GM19463 (cell line): Measurements from ENCODE around the gene INHBC.
"Not testable (repeated sequence)": the region's sequence is repeated elsewhere in the genome, so short reads cannot be mapped to it uniquely, and the experiment has no call there.

ENCODE experiments used
- ATAC-seq: cut with Tn5 transposase; IDR thresholded peaks from one replicate; pipeline ENCODE4 v1.9.1; 2021; ENCODE audit warnings: mild to moderate bottlenecking, moderate library complexity; ENCODE audit not compliant: unreplicated experiment

The INHBC gene

DNA sequence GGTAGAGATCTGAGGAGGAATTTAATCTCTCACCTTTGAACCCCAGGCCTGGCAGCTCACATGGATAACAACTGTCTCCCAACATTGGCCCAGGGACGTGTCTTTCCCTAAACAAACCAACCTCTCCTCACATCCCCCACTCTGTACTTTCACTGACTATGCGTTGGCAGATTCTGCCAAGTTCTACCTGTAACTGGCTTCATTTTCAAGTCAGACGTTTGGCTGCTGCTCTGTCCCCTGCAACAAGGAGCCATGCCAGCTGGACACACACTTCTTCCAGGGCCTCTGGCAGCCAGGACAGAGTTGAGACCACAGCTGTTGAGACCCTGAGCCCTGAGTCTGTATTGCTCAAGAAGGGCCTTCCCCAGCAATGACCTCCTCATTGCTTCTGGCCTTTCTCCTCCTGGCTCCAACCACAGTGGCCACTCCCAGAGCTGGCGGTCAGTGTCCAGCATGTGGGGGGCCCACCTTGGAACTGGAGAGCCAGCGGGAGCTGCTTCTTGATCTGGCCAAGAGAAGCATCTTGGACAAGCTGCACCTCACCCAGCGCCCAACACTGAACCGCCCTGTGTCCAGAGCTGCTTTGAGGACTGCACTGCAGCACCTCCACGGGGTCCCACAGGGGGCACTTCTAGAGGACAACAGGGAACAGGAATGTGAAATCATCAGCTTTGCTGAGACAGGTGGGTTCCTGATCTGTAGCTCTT, at the start of gene INHBC:
Gene INHBC (plus strand): TSS at position 268 of the 707 bp plus-strand sequence. CDS start 103 bp downstream, at position 371.
- ATAC-seq: no peak

DNA sequence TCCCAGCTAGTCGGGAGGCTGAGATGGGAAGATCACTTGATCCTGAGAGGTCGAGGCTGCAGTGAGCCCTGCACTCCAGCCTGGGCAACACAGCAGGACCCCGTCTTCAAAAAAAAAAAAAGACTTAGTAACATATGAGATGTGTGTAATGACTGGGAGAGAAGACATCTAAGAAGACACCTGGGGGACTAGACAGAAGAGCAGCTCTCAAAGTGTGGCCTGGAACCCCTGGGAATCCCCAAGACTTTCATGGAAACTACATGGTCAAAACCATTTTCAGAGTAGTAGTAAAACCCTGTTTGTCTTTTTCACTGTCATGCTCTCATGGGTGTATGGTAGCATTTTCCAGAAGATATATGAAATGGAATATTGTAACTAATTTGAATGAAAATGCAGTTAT, 49.0 kb upstream of the INHBC start:
- ATAC-seq: no peak

DNA sequence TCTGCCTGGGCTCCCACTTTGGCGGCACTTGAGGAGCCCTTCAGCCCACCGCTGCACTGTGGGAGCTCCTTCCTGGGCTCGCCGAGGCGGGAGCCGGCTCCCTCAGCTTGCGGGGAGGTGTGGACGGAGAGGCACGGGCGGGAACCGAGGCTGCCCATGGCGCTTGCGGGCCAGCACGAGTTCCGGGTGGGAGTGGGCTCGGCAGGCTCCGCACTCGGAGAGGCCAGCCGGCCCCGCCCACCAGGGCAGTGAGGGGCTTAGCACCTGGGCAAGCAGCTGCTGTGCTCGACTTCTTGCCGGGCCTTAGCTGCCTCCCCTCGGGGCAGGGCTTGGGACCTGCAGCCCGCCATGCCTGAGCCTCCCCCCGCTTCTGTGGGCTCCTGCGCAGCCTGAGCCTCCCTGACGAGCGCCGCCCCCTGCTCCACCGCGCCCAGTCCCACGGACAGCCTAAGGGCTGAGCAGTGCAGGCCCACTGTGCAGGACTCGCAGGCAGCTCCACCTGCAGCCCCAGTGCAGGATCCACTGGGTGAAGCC, 48.3 kb upstream of the INHBC start:
- ATAC-seq: no peak

DNA sequence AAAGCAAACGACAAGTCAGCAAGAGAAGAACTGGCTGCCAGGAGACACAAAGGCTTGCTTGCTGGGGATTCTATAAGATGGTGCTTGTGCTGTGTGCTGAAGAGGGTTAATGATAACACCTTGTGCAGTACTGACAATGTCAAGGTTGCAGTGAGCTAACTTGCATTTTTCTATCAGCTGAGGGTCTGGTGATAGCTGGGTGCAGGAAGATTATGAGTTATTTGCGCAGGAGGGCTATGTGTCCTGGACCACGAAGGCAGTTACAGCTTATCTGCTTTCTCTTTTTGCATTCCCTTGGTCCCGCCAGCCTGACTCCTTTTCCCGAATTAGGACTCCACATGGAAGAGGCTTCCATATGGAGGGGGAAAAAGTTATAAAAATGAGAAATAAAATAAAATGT, 46.2 kb upstream of the INHBC start:
- ATAC-seq: no peak

DNA sequence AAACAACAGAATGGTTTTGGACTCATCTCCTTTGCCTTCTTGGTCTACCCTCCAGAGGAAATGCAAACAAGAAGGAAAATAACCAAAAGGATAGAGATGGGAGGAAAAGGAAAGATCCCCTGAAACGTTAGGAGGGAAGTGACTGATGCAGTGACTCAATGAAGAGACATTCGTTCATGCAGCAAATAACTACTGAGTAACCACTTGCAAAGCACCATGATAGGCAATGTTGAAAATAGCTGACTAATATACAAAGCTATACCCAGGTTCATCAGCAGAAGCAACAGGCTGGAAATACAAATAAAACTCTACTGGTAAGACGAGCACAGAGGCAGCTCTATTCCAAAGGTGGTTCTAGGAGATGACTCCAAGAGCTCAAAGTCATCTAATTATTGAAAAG, 45.6 kb upstream of the INHBC start:
- no peak for ATAC-seq

DNA sequence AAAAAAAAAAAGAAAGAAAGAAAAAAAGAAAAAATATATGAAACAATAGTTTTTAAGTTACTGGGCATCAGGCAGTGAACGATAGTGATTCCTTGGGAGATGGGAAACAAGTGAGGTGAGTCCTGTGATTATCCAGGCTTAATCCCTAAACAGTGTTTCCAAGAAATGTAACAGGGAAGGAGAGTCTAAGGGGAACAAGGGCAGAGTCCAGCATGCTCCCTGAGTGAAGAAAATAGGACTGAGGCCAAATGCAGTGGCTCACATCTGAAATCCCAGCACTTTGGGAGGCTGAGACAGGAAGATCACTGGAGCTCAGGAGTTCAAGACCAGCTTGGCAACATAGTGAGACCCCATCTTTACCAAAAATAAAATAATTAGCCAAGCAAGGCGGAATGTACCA, 44.4 kb upstream of the INHBC start:
- ATAC-seq: no peak

DNA sequence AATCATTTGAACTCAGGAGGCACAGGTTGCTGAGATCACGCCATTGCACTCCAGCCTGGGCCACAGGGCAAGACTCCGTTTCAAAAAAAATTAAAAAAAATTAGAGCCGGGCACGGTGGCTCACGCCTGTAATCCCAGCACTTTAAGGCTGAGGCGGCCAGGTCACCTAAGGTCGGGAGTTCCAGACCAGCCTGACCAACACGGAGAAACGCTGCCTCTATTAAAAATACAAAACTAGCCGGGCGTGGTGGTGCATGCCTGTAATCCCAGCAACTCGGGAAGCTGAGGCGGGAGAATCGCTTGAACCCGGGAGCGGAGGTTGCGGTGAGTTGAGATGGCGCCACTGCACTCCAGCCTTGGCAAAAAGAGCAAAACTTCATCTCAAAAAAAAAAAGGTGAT, 39.5 kb upstream of the INHBC start:
- ATAC-seq: no peak

- ATAC-seq: no peak
Observed at GRCh38 chr12:57397441-57397840, 37.1 kb upstream of the INHBC start.

GRCh38 chr12:57399718-57400463, 34.7 kb upstream of the INHBC start:
- not testable (repeated sequence) for ATAC-seq

DNA sequence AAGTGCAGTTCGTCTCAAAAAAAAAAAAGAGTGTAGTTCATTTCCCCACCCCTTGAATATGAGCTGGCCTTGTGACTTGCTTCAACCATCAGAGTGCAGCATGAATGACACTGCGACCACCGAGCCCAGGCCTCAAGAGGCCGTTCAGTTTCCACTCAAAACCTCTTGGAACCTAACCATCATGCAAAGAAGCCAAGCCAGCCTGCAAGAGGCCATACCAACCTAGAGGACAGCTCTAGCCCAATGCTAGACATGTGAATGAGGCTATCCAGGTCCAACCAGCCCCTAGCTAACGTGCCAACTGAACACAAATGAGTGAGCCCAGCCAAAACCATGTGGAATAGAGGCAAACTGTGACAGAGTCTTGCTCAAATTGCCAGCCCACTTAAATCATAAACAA, 33.4 kb upstream of the INHBC start:
- ATAC-seq: no peak

DNA sequence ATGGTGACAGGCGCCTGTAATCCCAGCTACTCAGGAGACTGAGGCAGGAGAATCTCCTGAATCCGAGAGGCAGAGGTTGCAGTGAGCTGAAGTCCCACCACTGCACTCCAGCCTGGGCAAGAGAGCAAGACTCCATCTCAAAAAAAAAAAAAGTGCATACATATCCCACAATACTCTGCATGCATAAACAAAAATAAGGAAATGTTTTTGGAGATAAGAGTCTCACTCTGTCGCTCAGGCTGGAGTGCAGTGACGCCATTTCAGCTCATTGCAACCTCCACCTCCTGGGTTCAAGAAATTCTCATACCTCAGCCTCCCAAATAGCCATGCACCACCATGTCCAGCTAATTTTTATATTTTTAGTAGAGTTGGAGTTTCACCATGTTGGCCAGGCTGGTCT, 32.4 kb upstream of the INHBC start:
- not testable (repeated sequence) for ATAC-seq

DNA sequence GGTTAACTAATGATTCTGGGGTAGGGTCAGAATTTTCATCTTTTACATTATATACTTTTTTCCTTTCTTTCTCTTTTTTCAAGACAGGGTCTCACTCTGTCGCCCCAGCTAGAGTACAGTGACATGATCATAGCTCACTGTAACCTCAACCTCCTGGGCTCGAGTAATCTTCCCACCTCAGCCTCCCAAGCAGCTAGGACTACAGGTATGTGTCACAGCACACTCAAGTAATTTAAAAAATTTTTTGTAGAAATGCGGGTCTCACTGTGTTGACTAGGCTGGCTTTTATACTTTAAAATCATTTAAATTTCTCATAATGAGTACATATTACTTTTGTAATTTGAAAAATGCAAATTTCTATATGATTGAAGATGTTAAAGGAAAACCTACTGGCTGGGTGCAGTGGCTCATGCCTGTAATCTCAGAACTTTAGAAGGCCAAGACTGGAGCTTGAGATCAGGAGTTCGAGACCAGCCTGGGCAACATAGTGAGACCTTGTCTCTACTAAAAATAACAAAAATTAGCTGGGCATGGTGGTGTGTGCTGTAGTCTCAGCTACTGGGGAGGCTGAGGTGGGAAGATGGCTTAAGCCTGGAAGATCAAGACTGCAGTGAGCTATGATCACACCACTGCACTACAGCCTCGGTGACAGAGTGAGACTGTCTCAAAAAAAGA, 29.5 kb upstream of the INHBC start:
- no peak for ATAC-seq

- no peak for ATAC-seq
Observed at GRCh38 chr12:57410534-57410933, 24.1 kb upstream of the INHBC start.

DNA sequence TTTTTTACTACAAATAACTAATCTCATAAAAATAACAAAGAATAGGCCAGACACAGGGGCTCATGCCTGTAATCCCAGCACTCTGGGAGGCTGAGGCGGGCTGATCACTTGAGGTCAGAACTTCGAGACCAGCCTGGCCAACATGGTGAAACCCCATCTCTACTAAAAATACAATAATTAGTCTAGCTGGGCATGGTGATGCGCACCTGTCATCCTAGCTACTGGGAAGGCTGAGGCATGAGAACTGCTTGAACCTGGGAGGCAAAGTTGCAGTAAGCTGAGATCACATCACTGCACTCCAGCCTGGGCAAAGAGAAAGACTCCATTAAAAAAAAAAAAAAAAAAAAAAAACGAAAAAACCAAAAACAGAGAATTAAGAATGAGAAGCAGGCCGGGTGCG, 20.4 kb upstream of the INHBC start:
- ATAC-seq: not testable (repeated sequence)

DNA sequence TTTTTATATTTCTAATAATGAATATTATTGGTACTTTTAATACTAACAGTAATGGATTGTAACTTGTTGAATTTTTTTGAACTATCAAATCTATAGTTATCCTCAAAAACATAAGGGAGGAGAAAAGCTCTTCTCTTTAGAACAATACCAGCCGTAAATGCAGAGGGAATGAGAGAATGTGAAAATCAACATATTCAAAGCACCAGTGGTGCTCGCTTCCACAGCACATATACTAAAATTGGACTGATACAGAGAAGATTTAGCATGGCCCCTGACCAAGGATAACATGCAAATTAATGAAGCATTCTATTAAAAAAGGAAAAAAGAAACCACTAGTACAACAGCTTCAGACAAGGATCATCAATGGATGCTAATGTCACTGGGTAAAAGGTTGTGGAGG, 19.5 kb upstream of the INHBC start:
- ATAC-seq: no peak

GRCh38 chr12:57416039-57416996, 18.3 kb upstream of the INHBC start:
- ATAC-seq: no peak

- no peak for ATAC-seq
Observed at GRCh38 chr12:57418255-57418654, 16.3 kb upstream of the INHBC start.

DNA sequence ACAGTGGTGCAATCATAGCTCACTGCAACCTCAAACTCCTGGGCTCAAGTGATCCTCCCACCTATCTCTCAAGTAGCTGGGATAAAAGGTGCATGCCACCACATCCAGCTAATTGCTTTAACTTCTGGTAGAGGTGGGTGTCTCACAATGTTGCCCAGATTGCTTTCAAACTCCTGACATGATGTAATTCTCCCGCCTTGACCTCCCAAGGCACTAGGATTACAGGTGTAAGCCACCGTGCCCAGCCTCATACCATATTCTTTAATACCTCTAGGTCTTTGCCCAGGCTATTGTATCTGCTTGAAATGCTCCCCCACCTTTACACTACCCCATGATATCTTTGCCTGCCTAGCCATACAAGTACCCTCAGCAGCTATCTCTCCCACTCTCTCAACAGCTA, 15.1 kb upstream of the INHBC start:
- ATAC-seq: no peak

GRCh38 chr12:57420482-57420881, 14.1 kb upstream of the INHBC start:
- no peak for ATAC-seq

DNA sequence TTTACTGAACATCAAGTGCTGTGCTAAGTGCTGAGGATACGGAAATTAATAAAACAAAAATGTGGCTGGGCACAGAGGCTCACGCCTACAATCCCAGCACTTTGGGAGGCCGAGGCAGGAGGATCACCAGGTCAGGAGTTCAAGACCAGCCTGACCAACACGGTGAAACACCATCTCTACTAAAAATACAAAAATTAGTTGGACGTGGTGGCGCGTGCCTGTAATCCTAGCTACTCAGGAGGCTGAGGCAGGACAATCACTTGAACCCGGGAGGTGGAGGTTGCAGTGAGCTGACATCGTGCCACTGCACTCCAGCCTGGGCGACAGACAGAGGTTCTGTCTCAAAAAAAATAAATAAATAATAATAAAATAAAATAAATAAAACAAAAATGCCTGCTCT, 7.6 kb upstream of the INHBC start:
- not testable (repeated sequence) for ATAC-seq

GRCh38 chr12:57428965-57429364, 5.6 kb upstream of the INHBC start:
- ATAC-seq: no peak
